ENCODE measurements around the gene BSND. TPM values are rescaled to one million over a fixed set of nuclear protein-coding genes. Genes with fewer than 3 reads are reported as not detected.
"Not testable (repeated sequence)": the region's sequence is repeated elsewhere in the genome, so short reads cannot be mapped to it uniquely, and the experiment has no call there.

Gene BSND
- total and polyA plus RNA-seq, 4 donors, result 0.02 TPM; not detected in 3

DNA sequence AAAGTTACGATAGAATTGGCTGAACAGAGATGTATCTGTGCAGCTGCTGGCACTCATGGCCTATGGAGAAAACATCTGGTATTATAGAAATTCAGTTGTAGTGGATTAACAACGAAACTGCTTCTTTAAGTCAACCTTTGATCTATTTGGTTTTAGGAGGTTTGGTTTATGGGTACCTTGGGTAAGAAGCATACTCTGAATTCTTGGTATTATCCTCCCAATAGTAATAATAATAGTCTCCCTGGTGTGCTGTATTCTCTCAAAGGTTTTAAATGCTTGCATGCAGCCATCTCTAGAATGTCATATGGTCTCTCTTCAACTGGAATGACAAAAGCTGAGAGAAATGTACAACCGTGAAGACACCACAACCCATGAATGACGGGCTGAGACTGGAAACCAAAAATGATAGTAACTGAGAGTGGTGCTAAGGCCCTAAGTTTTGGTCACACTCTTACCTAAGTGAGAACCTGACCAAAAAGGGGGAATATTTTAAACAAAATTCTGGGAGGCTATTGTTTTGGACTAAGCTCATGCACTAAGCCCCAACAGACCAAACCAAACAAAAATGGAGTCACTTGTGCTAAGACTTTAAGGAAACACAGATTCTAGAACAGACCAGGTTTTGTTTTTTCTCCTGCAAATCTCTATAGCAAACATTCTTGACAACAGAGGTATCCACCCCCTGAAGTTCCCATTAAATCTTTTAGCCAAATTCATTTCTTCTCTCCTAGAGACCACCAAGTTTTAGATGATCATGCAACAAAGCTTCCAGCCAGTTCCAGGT is 35.9 kb upstream of the BSND start:
- ATAC-seq (ENCODE audit: insufficient read depth, low FRiP score), result no peak
- H3K36me3 ChIP-seq (ENCODE audit: control insufficient read depth in 4 of 4, insufficient read depth in 4 of 4, low read length in 4 of 4), result no peaks in the 10 kb centered on the region
- no peak for DNase-seq

DNA sequence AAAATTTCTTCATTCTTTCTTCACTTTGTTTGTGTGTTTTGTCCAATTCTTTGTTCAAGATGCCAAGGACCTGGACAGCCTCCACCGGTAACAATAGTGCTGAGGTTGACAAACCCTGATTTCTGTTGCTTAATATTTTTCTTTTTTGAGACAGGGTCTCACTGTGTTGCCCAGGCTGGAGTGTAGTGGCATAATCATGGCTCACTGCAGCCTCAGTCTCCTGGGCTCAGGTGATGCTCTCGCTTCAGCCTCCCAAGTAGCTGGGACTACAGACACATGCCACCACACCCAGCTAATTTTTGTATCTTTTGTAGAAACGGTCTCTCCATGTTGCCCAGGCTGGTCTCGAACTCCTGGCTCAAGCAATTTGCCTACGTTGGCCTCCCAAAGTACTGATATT is 34.9 kb upstream of the BSND start:
- peaks cover 0 to 13% (median 3%) of the 10 kb centered on the region in 5 donors for H3K4me1 ChIP-seq (ENCODE audit: control insufficient read depth in 5 of 5, insufficient read depth in 5 of 5, low read length in 5 of 5)
- H3K9me3 ChIP-seq (ENCODE audit: control insufficient read depth in 4 of 4, insufficient read depth in 3 of 4, low read length in 3 of 4); H3K36me3 ChIP-seq (ENCODE audit: control insufficient read depth in 4 of 4, insufficient read depth in 4 of 4, low read length in 4 of 4); H3K27ac ChIP-seq (ENCODE audit: low read depth in 1 of 2, low read length in 1 of 2); H3K4me3 ChIP-seq; H3K27me3 ChIP-seq (ENCODE audit: control insufficient read depth in 3 of 3, insufficient read depth in 3 of 3, low read length in 2 of 3); ATAC-seq (ENCODE audit: insufficient read depth, low FRiP score); H3K9ac ChIP-seq (ENCODE audit: insufficient read depth in 1 of 2, low read length in 2 of 2); DNase-seq: not testable (repeated sequence)
- 94 to 95% methylated on average over 5 of the region's 5 CpGs for WGBS, 2 donors

More for the DNA sequence above, 35.9 kb upstream of the BSND start:
- TF ChIP-seq, protein P1, sequence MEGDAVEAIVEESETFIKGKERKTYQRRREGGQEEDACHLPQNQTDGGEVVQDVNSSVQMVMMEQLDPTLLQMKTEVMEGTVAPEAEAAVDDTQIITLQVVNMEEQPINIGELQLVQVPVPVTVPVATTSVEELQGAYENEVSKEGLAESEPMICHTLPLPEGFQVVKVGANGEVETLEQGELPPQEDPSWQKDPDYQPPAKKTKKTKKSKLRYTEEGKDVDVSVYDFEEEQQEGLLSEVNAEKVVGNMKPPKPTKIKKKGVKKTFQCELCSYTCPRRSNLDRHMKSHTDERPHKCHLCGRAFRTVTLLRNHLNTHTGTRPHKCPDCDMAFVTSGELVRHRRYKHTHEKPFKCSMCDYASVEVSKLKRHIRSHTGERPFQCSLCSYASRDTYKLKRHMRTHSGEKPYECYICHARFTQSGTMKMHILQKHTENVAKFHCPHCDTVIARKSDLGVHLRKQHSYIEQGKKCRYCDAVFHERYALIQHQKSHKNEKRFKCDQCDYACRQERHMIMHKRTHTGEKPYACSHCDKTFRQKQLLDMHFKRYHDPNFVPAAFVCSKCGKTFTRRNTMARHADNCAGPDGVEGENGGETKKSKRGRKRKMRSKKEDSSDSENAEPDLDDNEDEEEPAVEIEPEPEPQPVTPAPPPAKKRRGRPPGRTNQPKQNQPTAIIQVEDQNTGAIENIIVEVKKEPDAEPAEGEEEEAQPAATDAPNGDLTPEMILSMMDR (IDR thresholded peaks at IDR 0.05; ENCODE audit: control extremely low read depth, extremely low read depth), result no peak
- Histone ChIP-seq H3K9ac (ENCODE audit: insufficient read depth in 1 of 2, low read length in 2 of 2) (no peak overlapping the region), H3K9me3 (ENCODE audit: control insufficient read depth in 4 of 4, insufficient read depth in 3 of 4, low read length in 3 of 4) (no peaks in the 10 kb centered on the region), H3K27me3 (ENCODE audit: control insufficient read depth in 3 of 3, insufficient read depth in 3 of 3, low read length in 2 of 3) (no peaks in the 10 kb centered on the region), H3K27ac (ENCODE audit: low read depth in 1 of 2, low read length in 1 of 2) (no peak overlapping the region), H3K4me1 (ENCODE audit: control insufficient read depth in 5 of 5, insufficient read depth in 5 of 5, low read length in 5 of 5) (peaks cover 0 to 9% (median 3%) of the 10 kb centered on the region in 5 donors), H3K4me3 (no peak overlapping the region)
- WGBS, 2 donors, result 79 to 81% methylated on average over 4 of the region's 4 CpGs

DNA sequence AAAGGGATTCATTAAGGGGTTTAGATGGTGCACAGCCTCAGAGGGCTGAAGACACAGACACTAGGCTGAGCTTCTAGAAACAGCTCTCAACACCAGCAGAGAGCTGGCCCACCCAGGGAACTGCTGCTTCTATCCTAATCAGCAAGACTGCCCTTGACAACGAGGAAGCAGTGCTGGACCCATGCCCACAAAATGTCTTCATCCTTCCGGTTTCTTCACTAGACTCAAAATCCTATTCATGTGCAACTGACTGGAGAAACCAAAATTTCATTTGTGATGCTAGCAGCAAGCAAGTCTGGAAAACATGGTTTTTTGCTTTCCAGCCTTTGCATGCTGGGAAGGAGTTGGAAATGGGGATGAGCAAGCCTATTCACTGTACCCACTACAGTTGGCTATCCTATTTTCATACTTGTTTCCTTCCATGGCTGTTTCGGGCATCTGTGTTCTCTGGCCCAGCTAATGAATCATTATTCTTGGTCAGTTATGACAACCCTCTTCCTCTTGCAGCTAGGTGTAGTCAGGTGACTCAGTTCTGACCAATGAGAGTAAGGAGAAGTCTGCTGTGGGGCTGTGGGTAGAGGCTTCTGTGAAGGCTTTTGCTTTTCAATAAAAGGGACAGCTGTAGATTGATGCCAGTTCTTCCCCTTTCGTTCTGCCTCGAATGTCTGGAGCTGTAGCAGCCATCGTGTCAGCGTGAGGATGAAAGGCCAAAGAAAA is 33.0 kb upstream of the BSND start:
- WGBS, 2 donors, result 11 to 34% methylated on average over 7 of the region's 7 CpGs

DNA sequence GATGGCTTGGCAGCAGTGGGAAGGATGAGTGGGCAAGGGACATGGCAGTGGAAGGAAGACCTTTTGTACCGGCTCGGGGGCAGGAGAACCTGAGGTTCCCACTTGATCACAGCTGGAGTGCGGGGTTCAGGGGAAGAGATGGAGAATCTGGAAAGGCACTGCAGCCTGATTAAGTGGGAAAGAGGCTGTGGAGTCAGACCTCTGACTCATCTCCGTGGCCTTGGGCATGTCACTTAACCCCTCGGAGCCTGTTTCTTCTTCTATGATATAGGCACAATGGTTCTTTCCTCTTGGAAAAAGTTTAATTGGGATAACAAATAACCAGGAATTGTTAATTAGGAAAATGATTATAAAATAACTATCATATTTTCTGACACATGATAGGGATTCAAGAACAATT is 31.4 kb upstream of the BSND start:
- no peak overlapping the region for H3K4me3 ChIP-seq
- DNase-seq, result no peak
- no peaks in the 10 kb centered on the region for H3K36me3 ChIP-seq (ENCODE audit: control insufficient read depth in 4 of 4, insufficient read depth in 4 of 4, low read length in 4 of 4)
- TF ChIP-seq, protein P1 (IDR thresholded peaks at IDR 0.05; ENCODE audit: control extremely low read depth, extremely low read depth), result no peak
- H3K9ac ChIP-seq (ENCODE audit: insufficient read depth in 1 of 2, low read length in 2 of 2), result no peak overlapping the region
- 80 to 85% methylated on average over 5 of the region's 5 CpGs for WGBS, 2 donors
- H3K27me3 ChIP-seq (ENCODE audit: control insufficient read depth in 3 of 3, insufficient read depth in 3 of 3, low read length in 2 of 3), result no peaks in the 10 kb centered on the region
- no peak overlapping the region for H3K27ac ChIP-seq (ENCODE audit: low read depth in 1 of 2, low read length in 1 of 2)
- no peaks in the 10 kb centered on the region for H3K9me3 ChIP-seq (ENCODE audit: control insufficient read depth in 4 of 4, insufficient read depth in 3 of 4, low read length in 3 of 4)
- H3K4me1 ChIP-seq (ENCODE audit: control insufficient read depth in 5 of 5, insufficient read depth in 5 of 5, low read length in 5 of 5), result peaks cover 0 to 13% (median 3%) of the 10 kb centered on the region in 5 donors
- ATAC-seq (ENCODE audit: insufficient read depth, low FRiP score), result no peak

More for the DNA sequence above, 33.0 kb upstream of the BSND start:
- no peak overlapping the region for H3K27ac ChIP-seq (ENCODE audit: low read depth in 1 of 2, low read length in 1 of 2)
- no peaks in the 10 kb centered on the region for H3K27me3 ChIP-seq (ENCODE audit: control insufficient read depth in 3 of 3, insufficient read depth in 3 of 3, low read length in 2 of 3)
- no peak for ATAC-seq (ENCODE audit: insufficient read depth, low FRiP score)
- H3K36me3 ChIP-seq (ENCODE audit: control insufficient read depth in 4 of 4, insufficient read depth in 4 of 4, low read length in 4 of 4), result no peaks in the 10 kb centered on the region
- H3K4me1 ChIP-seq (ENCODE audit: control insufficient read depth in 5 of 5, insufficient read depth in 5 of 5, low read length in 5 of 5), result peaks cover 0 to 13% (median 3%) of the 10 kb centered on the region in 5 donors
- DNase-seq, result peak; percentile 78 to 94 (median 90)
- no peak overlapping the region for H3K4me3 ChIP-seq
- H3K9ac ChIP-seq (ENCODE audit: insufficient read depth in 1 of 2, low read length in 2 of 2), result no peak overlapping the region
- H3K9me3 ChIP-seq (ENCODE audit: control insufficient read depth in 4 of 4, insufficient read depth in 3 of 4, low read length in 3 of 4), result no peaks in the 10 kb centered on the region
- TF ChIP-seq, protein P1 (IDR thresholded peaks at IDR 0.05; ENCODE audit: control extremely low read depth, extremely low read depth), result no peak
